ENCODE measurements around the gene KCNMB4.
A peak's percentile ranks its signal among the peaks of the same experiment; 100 is the strongest.

KCNMB4 gene

GRCh38 chr12:70443062-70443673 is 77.1 kb downstream of the KCNMB4 start:
- peak; percentile 25 for DNase-seq (ENCODE audit: low read depth)

GRCh38 chr12:70444903-70445302 is 78.8 kb downstream of the KCNMB4 start:
- DNase-seq (ENCODE audit: low read depth): peak; percentile 25

- DNase-seq (ENCODE audit: low read depth): no peak
Observed at GRCh38 chr12:70448371-70448770, 82.3 kb downstream of the KCNMB4 start.

- DNase-seq (ENCODE audit: low read depth): no peak
Observed at GRCh38 chr12:70449074-70449752, 83.1 kb downstream of the KCNMB4 start.

- DNase-seq (ENCODE audit: low read depth): no peak
Observed at GRCh38 chr12:70449753-70450341, 83.8 kb downstream of the KCNMB4 start.

GRCh38 chr12:70451528-70451927 is 85.4 kb downstream of the KCNMB4 start:
- no peak for DNase-seq (ENCODE audit: low read depth)

- no peak for DNase-seq (ENCODE audit: low read depth)
Observed at GRCh38 chr12:70456953-70457352, 90.9 kb downstream of the KCNMB4 start.

- no peak for DNase-seq (ENCODE audit: low read depth)
Observed at GRCh38 chr12:70459786-70460185, 93.7 kb downstream of the KCNMB4 start.

- no peak for DNase-seq (ENCODE audit: low read depth)
Observed at GRCh38 chr12:70463997-70464396, 97.9 kb downstream of the KCNMB4 start.

GRCh38 chr12:70466753-70467152 is 100.7 kb downstream of the KCNMB4 start:
- no peak for DNase-seq (ENCODE audit: low read depth)

- no peak for DNase-seq (ENCODE audit: low read depth)
Observed at GRCh38 chr12:70467476-70467875, 101.4 kb downstream of the KCNMB4 start.

GRCh38 chr12:70467918-70468733 is 102.0 kb downstream of the KCNMB4 start:
- DNase-seq (ENCODE audit: low read depth): no peak

GRCh38 chr12:70468741-70469140 is 102.7 kb downstream of the KCNMB4 start:
- no peak for DNase-seq (ENCODE audit: low read depth)

- no peak for DNase-seq (ENCODE audit: low read depth)
Observed at GRCh38 chr12:70469221-70469820, 103.2 kb downstream of the KCNMB4 start.

- DNase-seq (ENCODE audit: low read depth): no peak
Observed at GRCh38 chr12:70482764-70483163, 116.7 kb downstream of the KCNMB4 start.
